ENCODE results near the gene KCTD15. TPM values are rescaled to one million over a fixed set of nuclear protein-coding genes. Genes with fewer than 3 reads are reported as not detected.
"Not testable (repeated sequence)": the region's sequence is repeated elsewhere in the genome, so short reads cannot be mapped to it uniquely, and the experiment has no call there.

The KCTD15 gene
- total RNA-seq, 4 donors from 2014 or later: 28.4 to 97.1 (median 50.3) TPM

- WGBS, 2 donors: 86 to 87% methylated on average over 15 to 16 of the region's 16 CpGs
- Histone ChIP-seq H3K4me1 (no peaks in the 10 kb centered on the region), H3K9me3 (no peaks in the 10 kb centered on the region), H3K4me3 (replicated peaks in 1 of 3) (no peak overlapping the region), H3K27me3 (no peaks in the 10 kb centered on the region), H3K27ac (no peak overlapping the region), H3K36me3 (peaks cover 28 to 36% of the 10 kb centered on the region in 2 donors)
- DNase-seq: no peak
- TF ChIP-seq, protein P1, sequence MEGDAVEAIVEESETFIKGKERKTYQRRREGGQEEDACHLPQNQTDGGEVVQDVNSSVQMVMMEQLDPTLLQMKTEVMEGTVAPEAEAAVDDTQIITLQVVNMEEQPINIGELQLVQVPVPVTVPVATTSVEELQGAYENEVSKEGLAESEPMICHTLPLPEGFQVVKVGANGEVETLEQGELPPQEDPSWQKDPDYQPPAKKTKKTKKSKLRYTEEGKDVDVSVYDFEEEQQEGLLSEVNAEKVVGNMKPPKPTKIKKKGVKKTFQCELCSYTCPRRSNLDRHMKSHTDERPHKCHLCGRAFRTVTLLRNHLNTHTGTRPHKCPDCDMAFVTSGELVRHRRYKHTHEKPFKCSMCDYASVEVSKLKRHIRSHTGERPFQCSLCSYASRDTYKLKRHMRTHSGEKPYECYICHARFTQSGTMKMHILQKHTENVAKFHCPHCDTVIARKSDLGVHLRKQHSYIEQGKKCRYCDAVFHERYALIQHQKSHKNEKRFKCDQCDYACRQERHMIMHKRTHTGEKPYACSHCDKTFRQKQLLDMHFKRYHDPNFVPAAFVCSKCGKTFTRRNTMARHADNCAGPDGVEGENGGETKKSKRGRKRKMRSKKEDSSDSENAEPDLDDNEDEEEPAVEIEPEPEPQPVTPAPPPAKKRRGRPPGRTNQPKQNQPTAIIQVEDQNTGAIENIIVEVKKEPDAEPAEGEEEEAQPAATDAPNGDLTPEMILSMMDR (IDR thresholded peaks at IDR 0.05): no peak
- TF ChIP-seq POLR2A (IDR thresholded peaks at IDR 0.05): no peak
- intact Hi-C loops (cut with DNase I): no loop called here
Observed at GRCh38 chr19:33813391-33814101, 16.9 kb downstream of the KCTD15 start.

DNA sequence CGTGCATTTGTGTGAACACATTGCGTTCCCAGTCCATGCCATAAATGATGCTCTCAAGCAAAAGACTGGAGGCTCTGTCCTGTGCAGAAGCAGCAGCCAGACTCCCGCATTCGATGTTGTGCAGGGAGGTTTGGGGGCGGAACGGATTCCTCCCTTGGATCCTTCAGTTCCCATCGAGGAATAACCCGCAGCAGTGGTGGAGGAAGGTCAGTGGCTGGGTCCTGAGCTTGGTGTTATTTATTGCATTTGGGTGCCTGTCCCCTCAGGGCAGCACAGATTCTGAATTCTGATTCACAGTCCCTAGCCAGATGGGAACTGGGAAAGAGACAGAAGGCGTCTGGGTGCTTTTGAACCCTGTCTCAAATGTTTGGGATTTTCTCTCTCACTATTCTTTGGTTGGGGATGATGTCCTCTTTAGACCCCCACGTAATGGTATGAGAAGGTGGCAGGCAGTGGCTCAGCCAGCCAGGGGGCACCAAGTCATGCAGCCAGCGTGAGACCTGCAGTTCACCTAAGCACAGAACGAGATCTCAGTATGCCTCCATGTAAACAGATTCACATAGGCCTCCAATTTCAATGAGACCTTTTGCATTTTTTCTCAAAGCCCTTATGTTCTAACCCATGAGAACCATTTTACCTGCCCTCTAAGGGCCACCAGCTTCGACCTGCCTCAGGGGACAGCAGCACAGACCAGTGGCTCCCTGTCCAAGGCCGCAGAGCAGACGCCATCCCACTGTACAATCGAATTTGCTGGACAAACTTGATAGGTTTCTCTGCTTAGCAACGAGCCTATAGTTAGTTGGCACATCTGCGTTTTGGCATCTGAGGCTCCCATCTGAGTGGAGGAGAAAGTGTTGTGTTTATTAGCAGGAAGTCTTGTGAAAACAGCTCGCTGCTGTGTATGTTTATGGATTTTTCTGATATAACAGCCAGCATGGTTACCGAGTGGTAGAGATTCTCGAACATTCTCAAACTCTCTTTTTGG, 17.8 kb downstream of the KCTD15 start:
- intact Hi-C loops (cut with DNase I): no loop called here
- H3K27ac ChIP-seq: no peak overlapping the region
- H3K4me1 ChIP-seq: peaks cover 0 to 2% of the 10 kb centered on the region in 2 donors
- H3K27me3 ChIP-seq: no peaks in the 10 kb centered on the region
- H3K9me3 ChIP-seq: no peaks in the 10 kb centered on the region
- 78 to 82% methylated on average over 21 of the region's 21 CpGs for WGBS, 2 donors
- TF ChIP-seq, protein P1 (IDR thresholded peaks at IDR 0.05): no peak
- TF ChIP-seq POLR2A (IDR thresholded peaks at IDR 0.05): no peak
- H3K4me3 ChIP-seq (replicated peaks in 1 of 3): no peak overlapping the region
- DNase-seq: no peak
- peaks cover 28 to 36% of the 10 kb centered on the region in 2 donors for H3K36me3 ChIP-seq

GRCh38 chr19:33815380-33816340, 19.0 kb downstream of the KCTD15 start:
- Histone ChIP-seq H3K4me1 (peaks cover 5 to 14% of the 10 kb centered on the region in 2 donors), H3K27me3 (no peaks in the 10 kb centered on the region), H3K36me3 (peaks cover 28 to 36% of the 10 kb centered on the region in 2 donors), H3K9me3 (no peaks in the 10 kb centered on the region), H3K4me3 (replicated peaks in 1 of 3) (no peak overlapping the region), H3K27ac (no peak overlapping the region)
- WGBS, 2 donors: 87 to 89% methylated on average over 14 to 15 of the region's 15 CpGs
- intact Hi-C loops (cut with DNase I): no loop called here
- no peak for DNase-seq
- TF ChIP-seq, protein P1 (IDR thresholded peaks at IDR 0.05): no peak
- TF ChIP-seq POLR2A (IDR thresholded peaks at IDR 0.05): no peak

DNA sequence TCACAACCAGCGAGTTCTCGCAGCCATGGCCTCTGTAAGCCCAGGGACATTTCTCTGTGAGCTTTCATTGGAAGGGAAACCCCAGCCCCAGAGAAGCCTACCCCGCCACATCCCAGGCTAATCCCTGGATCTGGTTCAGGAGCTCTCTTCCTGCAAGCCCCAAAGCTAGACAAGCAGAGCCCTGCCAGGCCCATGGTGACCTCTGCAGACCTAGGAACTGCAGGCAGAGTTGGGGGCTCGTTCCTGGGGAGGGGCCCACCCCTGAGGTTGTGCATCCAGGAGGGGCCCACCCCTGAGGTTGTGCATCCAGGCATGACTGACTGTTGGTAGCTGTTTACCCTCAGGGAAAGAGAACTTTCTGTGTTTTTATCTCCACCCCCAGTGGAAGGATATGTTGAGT, 21.7 kb downstream of the KCTD15 start:
- Histone ChIP-seq H3K36me3 (peaks cover 3 to 8% of the 10 kb centered on the region in 2 donors), H3K4me1 (peaks cover 5 to 16% of the 10 kb centered on the region in 2 donors), H3K4me3 (replicated peaks in 1 of 3) (no peak overlapping the region), H3K27me3 (no peaks in the 10 kb centered on the region), H3K9me3 (no peaks in the 10 kb centered on the region), H3K27ac (no peak overlapping the region)
- no peak for TF ChIP-seq POLR2A (IDR thresholded peaks at IDR 0.05)
- TF ChIP-seq, protein P1 (IDR thresholded peaks at IDR 0.05): no peak
- 78 to 83% methylated on average over 4 of the region's 4 CpGs for WGBS, 2 donors
- no peak for DNase-seq
- intact Hi-C loops (cut with DNase I): no loop called here

DNA sequence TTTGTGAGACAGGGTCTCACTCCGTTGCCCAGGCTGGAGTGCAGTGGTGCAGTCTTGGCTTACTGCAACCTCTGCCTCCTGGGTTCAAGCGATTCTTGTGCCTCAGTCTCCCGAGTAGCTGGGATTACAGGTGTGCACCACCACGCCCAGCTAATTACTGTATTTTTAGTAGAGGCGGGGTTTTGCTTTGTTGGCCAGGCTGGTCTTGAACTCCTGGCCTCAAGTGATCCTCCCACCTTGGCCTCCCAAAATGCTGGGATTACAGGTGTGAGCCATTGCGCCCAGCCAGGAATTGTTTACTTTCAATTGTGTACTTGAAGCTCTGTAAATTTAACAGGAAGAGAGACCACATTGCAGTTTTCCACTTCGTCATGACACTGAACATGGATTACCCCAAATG, 22.4 kb downstream of the KCTD15 start:
- 90 to 93% methylated on average over 7 of the region's 7 CpGs for WGBS, 2 donors
- DNase-seq; H3K4me3 ChIP-seq (replicated peaks in 1 of 3); H3K9me3 ChIP-seq; intact Hi-C loops (cut with DNase I); H3K36me3 ChIP-seq; H3K27me3 ChIP-seq; H3K27ac ChIP-seq: not testable (repeated sequence)
- H3K4me1 ChIP-seq: peaks cover 5 to 16% of the 10 kb centered on the region in 2 donors

Data from thyroid gland (tissue), 4 donors.